ENCODE measurements around the gene VSIG2.

DNA sequence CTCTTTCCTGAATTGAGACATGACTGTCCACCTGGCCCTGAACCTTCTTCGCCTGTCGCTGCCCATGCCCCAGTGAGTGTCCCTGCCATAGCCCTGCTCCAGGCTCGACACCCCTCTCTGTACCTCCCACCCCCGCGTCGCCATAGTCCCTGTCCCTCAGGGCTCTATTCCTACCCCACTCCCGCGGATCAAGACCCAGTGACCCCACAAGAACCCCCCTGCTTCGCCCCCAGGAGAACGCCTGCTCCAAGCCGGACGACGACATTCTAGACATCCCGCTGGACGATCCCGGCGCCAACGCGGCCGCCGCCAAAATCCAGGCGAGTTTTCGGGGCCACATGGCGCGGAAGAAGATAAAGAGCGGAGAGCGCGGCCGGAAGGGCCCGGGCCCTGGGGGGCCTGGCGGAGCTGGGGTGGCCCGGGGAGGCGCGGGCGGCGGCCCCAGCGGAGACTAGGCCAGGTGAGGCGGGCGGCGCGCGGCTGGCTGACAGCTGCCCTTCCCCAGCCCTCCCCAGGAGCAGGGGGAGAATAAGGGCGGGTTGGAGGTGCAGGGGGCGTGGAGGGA, 6.7 kb downstream of the VSIG2 start:
- TF ChIP-seq, protein P1, sequence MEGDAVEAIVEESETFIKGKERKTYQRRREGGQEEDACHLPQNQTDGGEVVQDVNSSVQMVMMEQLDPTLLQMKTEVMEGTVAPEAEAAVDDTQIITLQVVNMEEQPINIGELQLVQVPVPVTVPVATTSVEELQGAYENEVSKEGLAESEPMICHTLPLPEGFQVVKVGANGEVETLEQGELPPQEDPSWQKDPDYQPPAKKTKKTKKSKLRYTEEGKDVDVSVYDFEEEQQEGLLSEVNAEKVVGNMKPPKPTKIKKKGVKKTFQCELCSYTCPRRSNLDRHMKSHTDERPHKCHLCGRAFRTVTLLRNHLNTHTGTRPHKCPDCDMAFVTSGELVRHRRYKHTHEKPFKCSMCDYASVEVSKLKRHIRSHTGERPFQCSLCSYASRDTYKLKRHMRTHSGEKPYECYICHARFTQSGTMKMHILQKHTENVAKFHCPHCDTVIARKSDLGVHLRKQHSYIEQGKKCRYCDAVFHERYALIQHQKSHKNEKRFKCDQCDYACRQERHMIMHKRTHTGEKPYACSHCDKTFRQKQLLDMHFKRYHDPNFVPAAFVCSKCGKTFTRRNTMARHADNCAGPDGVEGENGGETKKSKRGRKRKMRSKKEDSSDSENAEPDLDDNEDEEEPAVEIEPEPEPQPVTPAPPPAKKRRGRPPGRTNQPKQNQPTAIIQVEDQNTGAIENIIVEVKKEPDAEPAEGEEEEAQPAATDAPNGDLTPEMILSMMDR (IDR thresholded peaks at IDR 0.05; ENCODE audit: borderline replicate concordance, extremely low read depth, low read length, poor library complexity, severe bottlenecking) = no peak
- no peak for TF ChIP-seq EZH2 (IDR thresholded peaks at IDR 0.05; ENCODE audit: borderline replicate concordance, low read depth, low read length, severe bottlenecking)

All from DND-41 (cell line).